AG09309 (cell line): ENCODE data around the gene CALCOCO1.

Source experiments
- DNase-seq: peaks from one replicate; pipeline ENCODE4 v3.0.0-alpha.2; 2010; ENCODE audit warnings: low read depth
- H3K4me3 ChIP-seq: 2 replicates; pipeline ENCODE4 v1.5.1; 2011; ENCODE audit warnings: mild to moderate bottlenecking, low read depth, low read length, moderate library complexity; ENCODE audit not compliant: control insufficient read depth
- TF ChIP-seq, protein P1 (sequence below): IDR thresholded peaks from 2 replicates; pipeline ENCODE4 v1.5.1; 2011; ENCODE audit warnings: mild to moderate bottlenecking, low read depth, low read length, inconsistent platforms; ENCODE audit not compliant: insufficient read depth, control insufficient read depth; ENCODE audit errors: missing control alignments

CALCOCO1 gene

DNA sequence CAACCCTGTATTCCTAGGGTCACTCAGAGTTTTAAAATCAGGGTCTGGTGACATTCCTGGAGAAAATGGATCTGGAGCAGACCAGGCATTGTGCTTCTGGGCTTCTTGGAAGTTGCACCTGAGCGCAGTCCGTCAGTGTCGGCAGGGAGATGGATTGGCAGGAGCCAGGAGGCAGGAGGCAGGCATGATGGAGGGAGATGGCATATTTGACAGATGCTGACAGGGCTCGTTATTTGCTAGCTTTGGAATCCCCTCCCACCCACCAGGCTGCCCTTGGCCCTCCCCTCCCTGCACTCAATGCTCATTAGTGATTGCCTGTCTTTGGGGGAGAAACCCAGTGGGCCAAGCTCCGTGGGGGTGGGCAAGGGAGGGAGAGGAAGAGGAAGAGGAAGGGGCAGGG lies 19.8 kb upstream of the CALCOCO1 start:
- TF ChIP-seq, protein P1, sequence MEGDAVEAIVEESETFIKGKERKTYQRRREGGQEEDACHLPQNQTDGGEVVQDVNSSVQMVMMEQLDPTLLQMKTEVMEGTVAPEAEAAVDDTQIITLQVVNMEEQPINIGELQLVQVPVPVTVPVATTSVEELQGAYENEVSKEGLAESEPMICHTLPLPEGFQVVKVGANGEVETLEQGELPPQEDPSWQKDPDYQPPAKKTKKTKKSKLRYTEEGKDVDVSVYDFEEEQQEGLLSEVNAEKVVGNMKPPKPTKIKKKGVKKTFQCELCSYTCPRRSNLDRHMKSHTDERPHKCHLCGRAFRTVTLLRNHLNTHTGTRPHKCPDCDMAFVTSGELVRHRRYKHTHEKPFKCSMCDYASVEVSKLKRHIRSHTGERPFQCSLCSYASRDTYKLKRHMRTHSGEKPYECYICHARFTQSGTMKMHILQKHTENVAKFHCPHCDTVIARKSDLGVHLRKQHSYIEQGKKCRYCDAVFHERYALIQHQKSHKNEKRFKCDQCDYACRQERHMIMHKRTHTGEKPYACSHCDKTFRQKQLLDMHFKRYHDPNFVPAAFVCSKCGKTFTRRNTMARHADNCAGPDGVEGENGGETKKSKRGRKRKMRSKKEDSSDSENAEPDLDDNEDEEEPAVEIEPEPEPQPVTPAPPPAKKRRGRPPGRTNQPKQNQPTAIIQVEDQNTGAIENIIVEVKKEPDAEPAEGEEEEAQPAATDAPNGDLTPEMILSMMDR: no peak
- no peak for DNase-seq
- no peak overlapping the region for H3K4me3 ChIP-seq

DNA sequence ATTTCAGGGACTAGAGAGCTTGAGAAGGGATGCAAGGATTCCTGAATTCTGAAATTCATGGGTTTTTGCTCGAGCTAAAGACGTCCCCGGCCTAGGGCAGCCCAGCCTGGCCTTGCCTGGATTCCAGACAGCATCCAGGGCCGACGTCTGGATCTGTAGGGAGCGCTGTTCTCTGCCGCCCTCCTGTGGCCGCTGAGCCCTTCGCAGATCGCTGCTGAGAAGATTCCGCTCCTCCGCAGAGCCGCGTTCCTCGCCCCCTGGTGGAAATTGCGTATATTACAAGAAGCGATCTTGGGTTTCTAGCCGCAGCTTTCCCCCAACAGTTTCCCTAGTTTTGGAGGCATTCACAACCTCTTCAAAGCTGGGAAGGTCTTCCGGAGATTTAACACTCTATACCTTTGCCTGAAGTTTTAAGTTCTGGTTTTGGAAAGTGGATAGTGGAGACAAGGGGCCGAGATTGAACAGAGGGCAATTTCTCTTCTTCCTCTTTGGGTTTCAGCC lies 19.4 kb upstream of the CALCOCO1 start:
- peak; percentile 56 for DNase-seq
- TF ChIP-seq, protein P1: peak; percentile 100
- H3K4me3 ChIP-seq: no peak overlapping the region

DNA sequence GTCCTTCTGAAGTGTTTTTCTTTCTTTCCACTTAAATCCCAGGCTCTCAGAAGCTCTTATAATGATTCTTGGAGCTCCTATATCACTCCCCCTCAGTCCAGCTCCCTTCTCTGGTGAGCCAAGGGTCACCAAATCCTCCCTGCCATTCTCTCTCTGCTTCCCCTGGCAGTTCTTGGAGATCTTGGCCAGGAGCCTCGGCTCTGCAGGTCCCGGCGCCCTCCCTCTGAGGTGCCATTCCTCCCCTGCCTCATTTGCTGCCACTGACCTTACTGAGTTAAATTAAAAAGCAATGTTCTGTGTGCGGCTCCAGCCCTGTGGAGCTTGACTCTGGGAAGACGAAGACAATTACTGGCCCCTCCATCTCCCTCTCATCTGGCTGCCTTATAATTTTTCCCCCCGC lies 17.5 kb upstream of the CALCOCO1 start:
- no peak overlapping the region for H3K4me3 ChIP-seq
- TF ChIP-seq, protein P1: no peak
- DNase-seq: no peak

DNA sequence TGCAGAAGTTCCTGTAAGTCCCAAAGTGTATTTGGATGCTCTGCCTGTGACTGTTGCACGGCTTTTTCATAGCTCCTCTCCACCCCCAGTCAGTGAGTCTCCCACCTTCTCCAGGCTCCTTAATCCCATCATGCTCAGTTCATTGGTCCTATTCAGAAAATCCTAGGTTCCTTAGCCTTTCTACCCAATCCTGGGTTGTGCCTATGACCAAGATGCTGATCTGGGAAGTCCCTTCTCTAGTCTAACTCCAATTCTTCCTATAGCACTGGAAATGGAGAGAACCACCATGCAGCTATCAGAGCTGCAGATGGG lies 16.8 kb upstream of the CALCOCO1 start:
- H3K4me3 ChIP-seq: no peak overlapping the region
- DNase-seq: no peak
- TF ChIP-seq, protein P1: no peak

DNA sequence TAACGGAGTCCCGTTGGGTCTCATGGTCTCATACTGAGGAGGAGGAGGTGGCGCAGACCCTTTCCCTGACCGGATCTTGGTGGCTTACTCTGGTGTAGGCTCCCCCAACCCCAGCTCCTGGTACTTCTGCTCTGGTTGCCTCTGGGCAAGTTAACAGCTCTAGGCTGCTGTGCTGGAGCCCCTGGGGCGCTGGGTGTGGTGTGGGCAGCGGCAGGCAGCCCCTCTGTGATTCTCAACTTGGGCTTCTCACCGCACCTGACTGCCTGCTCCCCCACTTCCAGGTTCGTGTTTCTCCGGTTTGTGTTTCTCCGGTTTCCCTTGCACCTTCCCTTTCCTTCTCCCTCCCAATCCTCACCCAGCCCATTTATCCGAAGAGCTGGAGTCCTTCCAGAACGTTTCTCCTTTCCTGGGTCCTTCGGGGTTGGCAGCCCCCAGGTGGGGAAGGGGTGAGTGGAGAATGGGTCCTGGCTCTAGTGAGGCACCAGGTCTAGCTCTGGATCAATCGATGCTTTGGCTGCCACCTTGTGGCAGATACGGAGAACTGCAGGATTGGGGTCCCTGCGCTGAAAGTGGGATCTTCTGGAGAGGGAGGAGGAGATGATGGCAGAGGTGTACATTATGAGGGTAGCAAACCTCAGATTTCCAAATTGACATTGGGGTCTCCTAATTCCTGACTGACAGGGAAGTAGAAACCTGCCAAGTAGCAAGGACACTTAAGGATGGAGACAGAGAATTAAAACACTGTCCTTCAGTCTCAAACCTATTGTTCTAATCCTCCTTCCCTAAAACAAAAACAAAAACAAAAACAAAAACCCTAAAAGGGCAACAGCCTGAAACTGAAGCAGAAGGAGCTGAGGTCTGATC lies 16.2 kb upstream of the CALCOCO1 start:
- no peak overlapping the region for H3K4me3 ChIP-seq
- DNase-seq: no peak
- TF ChIP-seq, protein P1: peak; percentile 89

DNA sequence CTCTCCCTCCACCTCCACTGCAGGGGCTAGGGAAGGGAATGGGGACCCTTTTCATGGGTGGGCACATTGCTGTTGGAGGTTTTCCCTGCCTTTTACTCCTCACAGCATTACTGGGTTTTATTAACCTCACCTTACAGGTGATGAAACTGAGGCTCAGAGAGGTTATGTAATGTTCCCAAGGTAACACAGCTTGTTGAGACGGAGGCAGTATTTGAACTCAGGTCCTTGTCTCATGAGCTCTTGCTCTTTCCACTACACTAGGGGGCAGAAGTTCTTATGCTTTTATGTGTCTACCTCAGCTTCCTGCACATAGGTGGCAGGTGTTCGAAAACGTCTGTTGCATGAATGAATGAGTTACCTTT lies 12.9 kb upstream of the CALCOCO1 start:
- no peak overlapping the region for H3K4me3 ChIP-seq
- TF ChIP-seq, protein P1: no peak
- DNase-seq: no peak
